Stimulated activated CD8-positive, alpha-beta memory T cell treated with anti-CD3 and anti-CD28 coated beads, Interleukin-7, amount 100 ng/mL, for 24 hours (primary cell): Measurements from ENCODE around the gene DPY19L3.
"Not testable (repeated sequence)": the region's sequence is repeated elsewhere in the genome, so short reads cannot be mapped to it uniquely, and the experiment has no call there.

ENCODE experiments used
- DNase-seq: peaks from one replicate; pipeline ENCODE4 v3.0.0-alpha.2; 2020; ENCODE audit warnings: low read depth

DPY19L3 gene

GRCh38 chr19:32397671-32398101 is 7.9 kb upstream of the DPY19L3 start:
- DNase-seq: no peak

- DNase-seq: no peak
Observed at GRCh38 chr19:32401992-32402391, 3.6 kb upstream of the DPY19L3 start.

- no peak for DNase-seq
Observed at GRCh38 chr19:32403291-32403995, 2.1 kb upstream of the DPY19L3 start.

- no peak for DNase-seq
Observed at GRCh38 chr19:32404213-32404932, 1.2 kb upstream of the DPY19L3 start.

- no peak for DNase-seq
Observed at GRCh38 chr19:32404933-32405430, 588 bp upstream of the DPY19L3 start.

- no peak for DNase-seq
Observed at GRCh38 chr19:32406161-32407003, 812 bp downstream of the DPY19L3 start.

- no peak for DNase-seq
Observed at GRCh38 chr19:32407004-32407992, 1.7 kb downstream of the DPY19L3 start.

GRCh38 chr19:32415246-32415645 is 9.7 kb downstream of the DPY19L3 start:
- DNase-seq: no peak

- no peak for DNase-seq
Observed at GRCh38 chr19:32415669-32416068, 10.1 kb downstream of the DPY19L3 start.

GRCh38 chr19:32416749-32417456 is 11.3 kb downstream of the DPY19L3 start:
- no peak for DNase-seq

GRCh38 chr19:32418155-32418554 is 12.6 kb downstream of the DPY19L3 start:
- no peak for DNase-seq

GRCh38 chr19:32421589-32422361 is 16.2 kb downstream of the DPY19L3 start:
- no peak for DNase-seq

GRCh38 chr19:32422435-32422834 is 16.9 kb downstream of the DPY19L3 start:
- no peak for DNase-seq

GRCh38 chr19:32423944-32424343 is 18.4 kb downstream of the DPY19L3 start:
- DNase-seq: not testable (repeated sequence)

- DNase-seq: no peak
Observed at GRCh38 chr19:32427536-32427935, 22.0 kb downstream of the DPY19L3 start.

- no peak for DNase-seq
Observed at GRCh38 chr19:32436692-32437091, 31.1 kb downstream of the DPY19L3 start.

GRCh38 chr19:32437096-32437495 is 31.5 kb downstream of the DPY19L3 start:
- DNase-seq: no peak

GRCh38 chr19:32438751-32439150 is 33.2 kb downstream of the DPY19L3 start:
- no peak for DNase-seq

- no peak for DNase-seq
Observed at GRCh38 chr19:32442650-32443049, 37.1 kb downstream of the DPY19L3 start.

GRCh38 chr19:32447534-32447933 is 42.0 kb downstream of the DPY19L3 start:
- DNase-seq: not testable (repeated sequence)
